K562 (cell line): ENCODE data around the gene TMED8. TPM values are rescaled to one million over a fixed set of nuclear protein-coding genes. Genes with fewer than 3 reads are reported as not detected.

Source experiments
- ATAC-seq: fragments of 200-7000 bp; cut with Tn5 transposase; 3 replicates; pipeline ENCODE4 v1.9.1; 2020; ENCODE audit warnings: moderate library complexity
- BruUV-seq: library from RNA; stranded (reverse); fragments of 400-500 nt; replicated peaks from 2 replicates; lab custom pipeline; 2021; lab: Mats Ljungman, UMichigan
- CTCF ChIA-PET: fragments of 300-600 bp; formaldehyde crosslinking; extraction: SDS; loops from one replicate; lab custom pipeline; 2021; ENCODE audit warnings: low intra/inter-chr PET ratio; lab: Yijun Ruan, JAX
- POLR2A ChIA-PET: fragments of 300-600, 350-650 bp; sonication (Branson Sonifier 250); formaldehyde crosslinking; extraction: SDS; loops from one replicate; lab custom pipeline; 2021; ENCODE audit warnings: antibody characterized with exemption, inconsistent platforms; lab: Yijun Ruan, JAX
- DNase-seq, 4 experiments: peaks; one replicate each; pipeline versions ENCODE4 v3.0.0 to v3.0.0-alpha.2; 2011 to 2018; ENCODE audit warnings: low spot score in 3 of 4, mixed read lengths in 3 of 4; ENCODE audit errors: extremely low read depth in 1 of 4
- FAIRE-seq: peaks from 2 replicates; lab custom pipeline; 2011; peaks lifted over from hg19 to GRCh38; lab: Jason Lieb, UNC
- H2AFZ ChIP-seq: 2 replicates; pipeline ENCODE4 v1.6.0; 2011; ENCODE audit warnings: low read depth, low read length, control low read depth, inconsistent platforms
- H3K27ac ChIP-seq: fragments of 200-600 bp; 3 replicates; pipeline ENCODE4 v1.8.0; 2011; ENCODE audit warnings: low read depth, mild to moderate bottlenecking, control low read depth, inconsistent platforms, low read length, moderate library complexity, mixed read lengths; ENCODE audit errors: extremely low read depth
- H3K27me3 ChIP-seq, 2 experiments: fragments of 300-600 bp in 1 of 2; 2 replicates in 1 of 2; 3 replicates in 1 of 2; pipeline versions ENCODE4 v1.6.0 to v1.8.0; 2011; ENCODE audit warnings: inconsistent platforms in 2 of 2, low read length in 2 of 2, mild to moderate bottlenecking in 1 of 2, mixed read lengths in 1 of 2, moderate library complexity in 1 of 2; ENCODE audit not compliant: control insufficient read depth in 2 of 2, insufficient read depth in 2 of 2
- H3K36me3 ChIP-seq: fragments of 300-600 bp; 3 replicates; pipeline ENCODE4 v1.8.0; 2011; ENCODE audit warnings: mild to moderate bottlenecking, low read length, inconsistent platforms; ENCODE audit not compliant: control insufficient read depth, insufficient read depth
- H3K4me1 ChIP-seq, 2 experiments: fragments of 200-600 bp in 1 of 2; replicated peaks in 1 of 2; 2 replicates in 1 of 2; 3 replicates in 1 of 2; pipeline versions ENCODE4 v1.5.1 to v1.8.0; 2011; ENCODE audit warnings: inconsistent platforms in 2 of 2, low read length in 2 of 2, mild to moderate bottlenecking in 1 of 2, mixed read lengths in 1 of 2, moderate library complexity in 1 of 2; ENCODE audit not compliant: control insufficient read depth in 2 of 2, insufficient read depth in 2 of 2
- H3K4me2 ChIP-seq: 2 replicates; pipeline ENCODE4 v1.6.1; 2011; ENCODE audit warnings: low read length, control low read depth, inconsistent platforms, mixed read lengths; ENCODE audit not compliant: insufficient read depth
- H3K4me3 ChIP-seq: fragments of 200-600 bp; sonication (generic), shearing (Covaris generic); 2 replicates; pipeline ENCODE4 v1.5.1; 2016; ENCODE audit warnings: control low read depth, inconsistent platforms
- H3K79me2 ChIP-seq: fragments of 200-600 bp; 3 replicates; pipeline ENCODE4 v1.8.0; 2011; ENCODE audit warnings: low read length, inconsistent platforms; ENCODE audit not compliant: control insufficient read depth, insufficient read depth
- H3K9ac ChIP-seq, 2 experiments: 2 replicates each; pipeline versions ENCODE4 v1.6.0 to v1.6.1; 2011; ENCODE audit warnings: low read depth in 2 of 2, low read length in 2 of 2, control low read depth in 1 of 2, inconsistent platforms in 1 of 2, mild to moderate bottlenecking in 1 of 2, mixed read lengths in 1 of 2; ENCODE audit not compliant: insufficient read depth in 1 of 2
- H3K9me1 ChIP-seq: one replicate; pipeline ENCODE4 v1.6.0; 2011; ENCODE audit warnings: inconsistent platforms, mild to moderate bottlenecking, low read length, moderate library complexity; ENCODE audit not compliant: control insufficient read depth, insufficient read depth
- H3K9me3 ChIP-seq: replicated peaks from 2 replicates; pipeline ENCODE4 v1.5.1; 2011; ENCODE audit warnings: low read depth, low read length, inconsistent platforms; ENCODE audit not compliant: control insufficient read depth, insufficient read depth
- H4K20me1 ChIP-seq: replicated peaks from 2 replicates; pipeline ENCODE4 v1.6.1; 2011; ENCODE audit warnings: low read length, inconsistent platforms, mixed read lengths; ENCODE audit not compliant: control insufficient read depth, insufficient read depth
- CCAR2 ChIP-seq: fragments of 200-400 bp; formaldehyde crosslinking; IDR thresholded peaks from 2 replicates; pipeline ENCODE4 v1.6.1; 2017; ENCODE audit warnings: mild to moderate bottlenecking, low read depth, low read length
- FOXK1 ChIP-seq: sonication (generic); formaldehyde crosslinking; IDR thresholded peaks from 2 replicates; pipeline ENCODE4 v1.8.0; 2022; ENCODE audit warnings: missing genetic modification reagents, mild to moderate bottlenecking, borderline replicate concordance
- HDGF ChIP-seq: fragments of 450-650 bp; IDR thresholded peaks from 2 replicates; pipeline ENCODE4 v1.6.1; 2016
- JUN ChIP-seq, 2 experiments: sonication (generic) in 1 of 2; formaldehyde crosslinking in 1 of 2; IDR thresholded peaks; 2 replicates each; pipeline versions ENCODE4 v1.6.1 to v1.8.0; 2012 to 2022; ENCODE audit warnings: borderline replicate concordance in 2 of 2, mild to moderate bottlenecking in 2 of 2, improper control_type of control experiment in 1 of 2, low read depth in 1 of 2, low read length in 1 of 2, missing genetic modification reagents in 1 of 2
- KLF10 ChIP-seq: fragments of 250-450 bp; sonication (Bioruptor Pico); IDR thresholded peaks from 2 replicates; pipeline ENCODE4 v1.6.1; 2021; ENCODE audit warnings: matching md5 sums
- MYBL2 ChIP-seq, 2 experiments: fragments of 450-650 bp in 1 of 2; sonication (generic) in 1 of 2; formaldehyde crosslinking in 1 of 2; IDR thresholded peaks; 2 replicates each; pipeline versions ENCODE4 v1.6.1 to v1.8.1; 2017 to 2022; ENCODE audit warnings: borderline replicate concordance in 1 of 2, inconsistent platforms in 1 of 2, low read depth in 1 of 2, mild to moderate bottlenecking in 1 of 2, missing genetic modification reagents in 1 of 2, moderate library complexity in 1 of 2
- NFYB ChIP-seq: IDR thresholded peaks from 2 replicates; pipeline ENCODE4 v1.6.1; 2011; ENCODE audit warnings: mild to moderate bottlenecking, moderate library complexity; ENCODE audit not compliant: insufficient read length; ENCODE audit errors: extremely low read depth
- POLR2H ChIP-seq: IDR thresholded peaks from 2 replicates; pipeline ENCODE4 v1.6.1; 2016; ENCODE audit warnings: missing genetic modification characterization, low read depth, mild to moderate bottlenecking, control low read depth, missing compliant biosample characterization, moderate library complexity
- RFX1 ChIP-seq: fragments of 450-650 bp; IDR thresholded peaks from 2 replicates; pipeline ENCODE4 v1.6.1; 2016; ENCODE audit warnings: mild to moderate bottlenecking, moderate library complexity
- SREBF1 ChIP-seq: fragments of 150-350 bp; IDR thresholded peaks from 2 replicates; pipeline ENCODE4 v1.6.1; 2014; ENCODE audit warnings: antibody characterized with exemption, low read depth, low read length, borderline replicate concordance
- TCFL5 ChIP-seq: fragments of 250-450 bp; sonication (Bioruptor Pico); conservative IDR thresholded peaks from 2 replicates; pipeline ENCODE4 v1.6.1; 2021; ENCODE audit warnings: mild to moderate bottlenecking, moderate library complexity, matching md5 sums
- ZC3H8 ChIP-seq: fragments of 450-650 bp; IDR thresholded peaks from 2 replicates; pipeline ENCODE4 v1.6.1; 2017
- ZFP30 ChIP-seq: fragments of 250-450 bp; sonication (Bioruptor Pico); IDR thresholded peaks from 2 replicates; pipeline ENCODE4 v1.8.0; 2022; ENCODE audit warnings: moderate library complexity, mild to moderate bottlenecking, inconsistent platforms, borderline replicate concordance
- ZNF282 ChIP-seq: sonication (generic); formaldehyde crosslinking; IDR thresholded peaks from 2 replicates; pipeline ENCODE4 v1.8.1; 2023; ENCODE audit warnings: missing genetic modification reagents
- ZNF655 ChIP-seq: fragments of 250-450 bp; sonication (Bioruptor Pico); IDR thresholded peaks from 2 replicates; pipeline ENCODE4 v1.5.0; 2021
- ZNF696 ChIP-seq: fragments of 250-450 bp; sonication (Bioruptor Pico); conservative IDR thresholded peaks from 2 replicates; pipeline ENCODE4 v1.4.0; 2020; ENCODE audit warnings: mild to moderate bottlenecking, moderate library complexity
- ZNF766 ChIP-seq: fragments of 200-800 bp; sonication (Bioruptor generic); conservative IDR thresholded peaks from 2 replicates; pipeline ENCODE4 v1.6.1; 2016; ENCODE audit warnings: missing genetic modification characterization, missing compliant biosample characterization
- WGBS: fragments of 100-300 bp; shearing (Covaris generic); methylation state at CpG from one replicate; pipeline ENCODE4 v1.1.6; 2016; ENCODE audit warnings: low coverage, mixed read lengths; ENCODE audit not compliant: insufficient coverage; ENCODE audit errors: missing lambda C conversion rate; 5-methylcytosine and 5-hydroxymethylcytosine counted together
- in situ Hi-C: fragments of 300-500 bp; cut with MboI; formaldehyde crosslinking; loops from 4 replicates; pipeline ENCODE4 v1.15.0; 2018; ENCODE audit warnings: inconsistent platforms, mixed read lengths
- intact Hi-C: fragments of 100-400 bp; cut with micrococcal nuclease; formaldehyde crosslinking; loops from 2 replicates; pipeline ENCODE4 v1.14.2; 2022
- polyA plus RNA-seq, 8 experiments: library from polyadenylated mRNA; depleted of rRNA in 4 of 8; stranded (reverse) in 5 of 8; unstranded in 3 of 8; fragments of >200 nt; fragmentation: Nextera tagmentation in 2 of 8; fragmentation: Illumina TruSeq in 1 of 8; extraction: Ambion mirVana in 2 of 8; extraction: Trizol in 1 of 8; gene quantifications; 2 replicates each; pipeline versions ENCODE4 v1.2.1 to v1.2.3, GENCODE V29; 2011 to 2014; ENCODE audit warnings: inconsistent platforms in 1 of 8, missing spikeins in 1 of 8
- total RNA-seq, 7 experiments: library from RNA; depleted of rRNA in 6 of 7; stranded (reverse); fragments of >200 nt in 6 of 7; fragmentation: Illumina TruSeq in 2 of 7; extraction: Trizol in 2 of 7; gene quantifications; 2 replicates each; pipeline versions ENCODE4 v1.2.1 to v1.2.3, GENCODE V29; 2011 to 2021; ENCODE audit warnings: low replicate concordance in 1 of 7
- TF ChIP-seq, protein P1 (sequence below): IDR thresholded peaks from 2 replicates; pipeline ENCODE4 v1.6.1; 2011; ENCODE audit warnings: borderline replicate concordance, low read depth, mild to moderate bottlenecking, moderate library complexity, low read length; ENCODE audit not compliant: insufficient read depth, poor library complexity, severe bottlenecking

Gene TMED8
- total and polyA plus RNA-seq, 9 of the 15 experiments (the other 6 are each of a cell fraction or from before 2014, with no cell fraction given) = 3.3 to 17.4 (median 12.0) TPM

DNA sequence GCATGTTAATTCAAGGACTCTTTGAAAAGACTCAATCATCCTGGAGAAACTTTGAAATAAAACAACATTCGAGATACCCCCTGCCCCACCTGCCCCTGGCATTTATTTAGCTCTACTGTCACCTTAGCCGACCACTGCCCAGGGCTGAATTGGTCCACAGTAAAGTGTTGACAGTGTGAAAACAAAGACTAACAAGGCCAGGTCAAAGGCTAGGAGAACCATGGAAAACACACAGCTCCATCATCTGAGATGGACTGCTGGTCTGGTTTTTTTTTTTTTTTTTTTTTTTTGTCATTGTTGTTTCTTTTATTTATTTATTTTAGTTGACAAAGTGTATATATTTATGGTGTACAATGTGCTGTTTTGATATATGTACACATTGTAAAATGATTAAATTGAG, 30.4 kb downstream of the TMED8 start (continued):
- TF ChIP-seq, protein P1, sequence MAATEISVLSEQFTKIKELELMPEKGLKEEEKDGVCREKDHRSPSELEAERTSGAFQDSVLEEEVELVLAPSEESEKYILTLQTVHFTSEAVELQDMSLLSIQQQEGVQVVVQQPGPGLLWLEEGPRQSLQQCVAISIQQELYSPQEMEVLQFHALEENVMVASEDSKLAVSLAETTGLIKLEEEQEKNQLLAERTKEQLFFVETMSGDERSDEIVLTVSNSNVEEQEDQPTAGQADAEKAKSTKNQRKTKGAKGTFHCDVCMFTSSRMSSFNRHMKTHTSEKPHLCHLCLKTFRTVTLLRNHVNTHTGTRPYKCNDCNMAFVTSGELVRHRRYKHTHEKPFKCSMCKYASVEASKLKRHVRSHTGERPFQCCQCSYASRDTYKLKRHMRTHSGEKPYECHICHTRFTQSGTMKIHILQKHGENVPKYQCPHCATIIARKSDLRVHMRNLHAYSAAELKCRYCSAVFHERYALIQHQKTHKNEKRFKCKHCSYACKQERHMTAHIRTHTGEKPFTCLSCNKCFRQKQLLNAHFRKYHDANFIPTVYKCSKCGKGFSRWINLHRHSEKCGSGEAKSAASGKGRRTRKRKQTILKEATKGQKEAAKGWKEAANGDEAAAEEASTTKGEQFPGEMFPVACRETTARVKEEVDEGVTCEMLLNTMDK = no peak
- TF ChIP-seq POLR2H (tag) (no peak), JUN (IDR thresholded peaks at IDR 0.05; ENCODE audit: borderline replicate concordance, low read depth, low read length) (no peak), JUN (CRISPR knock-in tag; IDR thresholded peaks at IDR 0.05; ENCODE audit: borderline replicate concordance) (no peak), TCFL5 (CRISPR knock-in tag) (no peak), ZFP30 (CRISPR knock-in tag) (no peak)

DNA sequence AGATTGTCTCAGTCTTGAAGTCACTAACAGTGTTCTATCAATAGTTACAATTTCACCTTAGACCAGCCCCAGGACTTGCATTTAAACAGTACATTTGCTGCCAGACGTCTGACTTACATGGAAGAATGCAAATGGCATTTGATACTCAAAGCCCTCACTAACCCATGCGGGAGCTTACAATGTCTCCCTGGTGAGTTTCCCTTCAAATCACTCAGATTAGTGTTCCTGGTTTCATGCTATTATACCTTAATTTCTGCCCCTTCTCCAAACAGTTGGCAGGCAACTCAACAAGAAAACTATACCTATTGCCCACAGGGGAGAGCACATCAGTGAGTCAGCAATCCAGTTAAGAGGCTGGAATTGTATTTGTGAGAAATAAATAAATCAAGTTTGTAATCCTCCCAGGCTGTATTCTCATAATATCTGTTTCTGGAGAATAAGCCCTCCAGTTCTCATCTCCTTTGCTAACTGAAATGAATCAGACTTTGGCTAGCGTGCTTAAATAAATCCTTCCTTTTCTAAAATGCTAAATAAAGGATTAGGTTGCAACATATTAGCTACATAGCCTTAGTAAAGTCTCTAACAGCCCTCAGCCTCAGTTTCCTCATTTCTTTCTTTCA, 32.4 kb downstream of the TMED8 start:
- Histone ChIP-seq H4K20me1 (no peaks in the 10 kb centered on the region), H3K36me3 (peaks cover 31% of the 10 kb centered on the region; the same call in 2 of the 3 replicates), H3K4me2 (no peak overlapping the region), H3K4me3 (no peak overlapping the region), H3K9me1 (no peaks in the 10 kb centered on the region), H3K27me3 (no peaks in the 10 kb centered on the region), H3K27ac (no peak overlapping the region), H3K79me2 (no peaks in the 10 kb centered on the region), H3K4me1 (peaks cover 0 to 13% of the 10 kb centered on the region in 2 experiments; a peak in 3 of 5 replicates), H3K9me3 (no peaks in the 10 kb centered on the region), H2AFZ (no peak overlapping the region), H3K9ac (no peak overlapping the region)
- DNase-seq (no peak), ATAC-seq (no peak), FAIRE-seq (no peak)
- intact Hi-C loops = no loop called here
- in situ Hi-C loops = no loop called here
- 69% methylated on average over 3 of the region's 3 CpGs for WGBS
- POLR2A ChIA-PET = interaction anchor here (1.7 kb wide), 1 partner anchor 11 kb away, joined by 3 read pairs; no protein-coding TSS in a partner anchor
- no TSS peak for BruUV-seq
- CTCF ChIA-PET = no interaction called here
- TF ChIP-seq ZNF696 (CRISPR knock-in tag) = no peak
- no peak for TF ChIP-seq ZC3H8
- TF ChIP-seq ZNF655 (CRISPR knock-in tag) = no peak
- TF ChIP-seq ZNF282 (CRISPR knock-in tag) = no peak
- no peak for TF ChIP-seq KLF10 (CRISPR knock-in tag)
- no peak for TF ChIP-seq FOXK1 (CRISPR knock-in tag)
- TF ChIP-seq ZNF766 = no peak
- no peak for TF ChIP-seq MYBL2 (IDR thresholded peaks at IDR 0.05; ENCODE audit: low read depth)
- TF ChIP-seq MYBL2 (CRISPR knock-in tag; IDR thresholded peaks at IDR 0.05; ENCODE audit: borderline replicate concordance) = no peak
- no peak for TF ChIP-seq SREBF1
- TF ChIP-seq RFX1 = no peak
- no peak for TF ChIP-seq NFYB
- no peak for TF ChIP-seq HDGF
- no peak for TF ChIP-seq CCAR2
